Daoy (cell line): ENCODE measurements around the gene PRR5L. TPM values are rescaled to one million over a fixed set of nuclear protein-coding genes. Genes with fewer than 3 reads are reported as not detected.
A peak's percentile ranks its signal among the peaks of the same experiment; 100 is the strongest.

Experiments
- DNase-seq: peaks from one replicate; pipeline ENCODE4 v3.0.0-alpha.2; 2015; ENCODE audit warnings: low read depth
- total RNA-seq: library from RNA; depleted of rRNA; stranded (reverse); fragments of >200 nt; shearing (Covaris generic); gene quantifications from 2 replicates; pipeline ENCODE4 v1.2.3, GENCODE V29; 2014; rRNA removed

Gene PRR5L, protein sequence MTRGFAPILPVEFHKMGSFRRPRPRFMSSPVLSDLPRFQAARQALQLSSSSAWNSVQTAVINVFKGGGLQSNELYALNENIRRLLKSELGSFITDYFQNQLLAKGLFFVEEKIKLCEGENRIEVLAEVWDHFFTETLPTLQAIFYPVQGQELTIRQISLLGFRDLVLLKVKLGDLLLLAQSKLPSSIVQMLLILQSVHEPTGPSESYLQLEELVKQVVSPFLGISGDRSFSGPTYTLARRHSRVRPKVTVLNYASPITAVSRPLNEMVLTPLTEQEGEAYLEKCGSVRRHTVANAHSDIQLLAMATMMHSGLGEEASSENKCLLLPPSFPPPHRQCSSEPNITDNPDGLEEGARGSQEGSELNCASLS
- total RNA-seq: 51.8 and 69.9 TPM in 2 replicates

DNA sequence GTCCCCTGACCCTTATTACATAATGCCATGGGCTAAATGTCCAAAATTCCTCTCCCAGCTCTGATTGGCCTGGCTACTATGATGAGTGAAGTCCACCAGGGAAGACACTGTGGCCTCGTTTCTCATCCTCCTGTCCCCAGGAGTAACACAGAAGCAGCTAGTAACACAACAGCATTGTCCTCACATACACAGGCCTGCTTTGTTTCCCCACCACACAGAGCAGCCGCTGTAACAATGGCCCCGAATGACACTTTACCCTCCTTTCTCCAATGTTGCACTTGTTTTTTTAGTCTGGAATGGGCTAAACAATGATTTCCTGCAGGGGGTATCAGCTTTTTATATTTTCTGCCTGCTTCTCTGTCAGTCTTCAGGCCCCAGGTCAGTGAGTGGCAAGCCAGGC is at the start of gene PRR5L:
Gene PRR5L (plus strand): TSS at position 363 of the 400 bp plus-strand sequence. CDS start 104,834 bp downstream, outside the sequence.
- no peak for DNase-seq

DNA sequence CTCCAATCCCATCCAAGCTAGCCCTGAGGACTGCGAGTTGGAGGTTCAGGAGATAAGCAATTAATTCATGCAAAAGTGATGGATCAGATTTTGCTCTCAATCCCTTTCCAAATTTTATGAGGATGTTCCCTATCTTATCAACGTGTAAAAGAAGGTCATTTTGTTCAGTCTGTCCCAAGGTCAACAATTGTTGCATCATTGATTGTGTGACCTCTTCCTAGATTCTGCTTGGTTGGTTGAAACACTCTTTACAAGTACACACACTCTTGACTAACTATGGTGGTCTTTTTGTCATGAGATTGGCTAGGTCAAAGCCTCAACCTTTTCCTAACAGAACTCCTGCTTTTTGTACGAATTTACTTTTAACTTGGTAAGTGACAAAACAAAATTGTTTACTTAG is 48.6 kb upstream of the PRR5L start:
- no peak for DNase-seq

GRCh38 chr11:36248436-36248835 is 47.7 kb upstream of the PRR5L start:
- no peak for DNase-seq

- DNase-seq: peak; percentile 83
Measured at GRCh38 chr11:36249246-36249645, 46.8 kb upstream of the PRR5L start.

GRCh38 chr11:36251823-36252222 is 44.3 kb upstream of the PRR5L start:
- DNase-seq: no peak

DNA sequence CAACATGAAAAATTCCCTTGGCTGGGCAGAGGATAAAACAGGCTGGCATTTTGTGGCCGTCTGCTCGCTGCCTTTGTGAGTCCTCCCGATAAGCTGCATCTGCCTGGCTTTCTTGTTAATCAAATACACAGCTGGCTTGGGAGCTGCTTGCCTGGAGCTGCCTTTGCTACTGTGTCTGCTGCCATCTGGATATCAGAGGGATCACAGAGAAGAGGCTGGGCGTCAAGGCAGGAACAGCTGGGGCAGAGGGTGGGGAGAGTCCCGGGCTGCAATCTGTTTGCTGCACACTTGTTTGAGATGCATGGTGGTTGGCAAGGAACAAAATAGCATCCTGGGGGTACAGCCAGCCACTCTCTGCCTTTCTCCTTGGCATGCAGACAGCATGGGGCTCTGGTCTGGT is 42.9 kb upstream of the PRR5L start:
- DNase-seq: no peak

DNA sequence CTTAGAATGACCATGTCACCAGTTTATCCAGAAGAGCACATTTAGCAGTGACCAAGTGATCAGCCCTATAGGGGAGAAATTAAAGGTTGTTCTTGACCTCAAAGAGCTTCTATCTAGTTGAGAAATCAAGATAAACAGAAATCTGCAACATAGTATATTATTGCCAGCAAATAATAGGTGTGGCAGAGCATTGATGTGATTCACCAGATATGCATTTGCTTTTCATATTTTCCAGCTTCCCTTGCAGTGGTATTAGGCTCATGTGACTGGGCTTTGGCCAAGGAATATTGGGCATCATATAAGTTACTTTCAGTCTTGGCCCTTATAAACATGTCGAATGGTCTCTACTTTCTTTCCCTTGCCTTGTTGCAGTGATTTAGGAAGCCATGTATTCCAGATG is 41.4 kb upstream of the PRR5L start:
- DNase-seq: no peak

GRCh38 chr11:36257351-36257750 is 38.7 kb upstream of the PRR5L start:
- no peak for DNase-seq

GRCh38 chr11:36258730-36259360 is 37.2 kb upstream of the PRR5L start:
- peak; percentile 70 for DNase-seq

DNA sequence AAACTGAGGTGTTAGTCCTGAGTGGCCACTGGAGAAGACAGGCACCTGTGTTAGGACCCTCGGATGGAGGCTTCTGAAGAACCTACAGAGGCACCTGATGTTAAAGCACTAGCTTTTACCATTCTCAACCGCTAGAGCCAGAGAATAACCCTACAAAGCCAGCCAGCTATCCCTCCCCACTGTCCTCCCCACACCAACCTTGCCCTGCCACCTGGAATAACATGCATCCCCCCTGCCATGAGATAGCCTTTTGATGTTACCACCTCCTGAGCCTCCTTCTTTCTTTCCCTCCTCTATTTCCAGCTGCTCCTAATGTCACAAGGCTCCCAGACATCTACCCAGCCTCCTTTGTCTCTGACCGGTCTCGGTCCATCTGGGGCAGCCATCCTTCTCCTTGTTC is 35.0 kb upstream of the PRR5L start:
- no peak for DNase-seq

GRCh38 chr11:36264011-36264972 is 31.8 kb upstream of the PRR5L start:
- no peak for DNase-seq

DNA sequence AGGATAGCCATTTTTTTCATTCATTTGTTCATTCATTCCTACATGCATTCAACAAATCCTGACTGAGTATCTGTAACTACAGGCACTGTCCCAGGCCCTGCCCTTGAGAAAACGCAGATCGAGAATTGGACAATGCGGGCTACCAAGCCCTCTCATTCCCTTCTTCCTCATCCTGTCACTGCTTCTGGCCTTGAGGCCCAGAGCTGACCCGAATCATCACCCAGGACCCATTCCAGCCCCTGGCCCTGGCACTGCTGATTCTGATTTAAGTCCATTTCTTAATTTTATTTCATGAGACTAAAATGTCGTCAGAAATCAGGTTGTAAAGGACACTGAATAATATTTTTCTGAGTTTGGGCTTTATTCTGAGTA is 31.1 kb upstream of the PRR5L start:
- DNase-seq: no peak

- DNase-seq: peak; percentile 55
Measured at GRCh38 chr11:36265793-36266628, 30.1 kb upstream of the PRR5L start.

- DNase-seq: no peak
Measured at GRCh38 chr11:36266767-36267166, 29.3 kb upstream of the PRR5L start.

GRCh38 chr11:36268337-36268985 is 27.6 kb upstream of the PRR5L start:
- DNase-seq: no peak

GRCh38 chr11:36270701-36271100 is 25.4 kb upstream of the PRR5L start:
- no peak for DNase-seq

- no peak for DNase-seq
Measured at GRCh38 chr11:36271794-36272407, 24.2 kb upstream of the PRR5L start.

DNA sequence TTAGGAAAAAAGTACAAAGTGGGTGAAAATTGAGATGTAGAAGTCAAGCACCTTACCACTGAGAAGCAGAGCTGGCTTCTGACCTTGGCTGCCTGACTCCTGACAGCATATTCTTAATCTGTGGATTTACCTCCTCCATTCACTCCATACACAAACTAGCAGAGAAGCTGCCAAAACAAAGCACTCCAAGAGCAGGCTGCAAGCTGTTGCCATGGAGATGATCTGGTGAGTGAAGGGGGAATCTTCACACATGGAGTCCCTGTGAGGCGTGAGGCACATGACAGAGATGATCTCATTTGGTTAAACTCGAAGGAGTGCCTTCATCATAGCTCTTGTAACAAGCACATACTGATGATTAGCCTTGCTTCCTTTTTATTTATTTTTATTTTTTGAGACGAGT is 23.0 kb upstream of the PRR5L start:
- DNase-seq: no peak

DNA sequence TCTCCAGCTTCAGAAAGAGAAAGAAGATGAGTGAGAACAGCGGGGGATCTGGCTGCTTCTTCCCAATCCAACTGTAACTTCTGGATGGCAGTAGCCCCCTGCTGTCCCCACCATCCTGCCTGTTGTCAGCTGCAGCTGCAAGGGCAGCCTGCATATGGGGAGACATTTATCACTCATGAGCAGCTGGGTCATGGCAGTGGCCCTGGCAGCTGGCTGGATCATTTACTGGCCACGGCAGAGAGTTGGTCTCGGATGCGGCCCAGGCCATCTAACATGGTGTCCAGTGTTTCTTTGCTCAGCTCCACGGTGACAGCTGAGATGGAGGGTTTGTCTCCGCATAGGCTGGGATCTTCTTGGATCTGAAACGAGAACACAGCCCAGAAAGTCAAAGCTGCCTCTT is 21.7 kb upstream of the PRR5L start:
- no peak for DNase-seq

DNA sequence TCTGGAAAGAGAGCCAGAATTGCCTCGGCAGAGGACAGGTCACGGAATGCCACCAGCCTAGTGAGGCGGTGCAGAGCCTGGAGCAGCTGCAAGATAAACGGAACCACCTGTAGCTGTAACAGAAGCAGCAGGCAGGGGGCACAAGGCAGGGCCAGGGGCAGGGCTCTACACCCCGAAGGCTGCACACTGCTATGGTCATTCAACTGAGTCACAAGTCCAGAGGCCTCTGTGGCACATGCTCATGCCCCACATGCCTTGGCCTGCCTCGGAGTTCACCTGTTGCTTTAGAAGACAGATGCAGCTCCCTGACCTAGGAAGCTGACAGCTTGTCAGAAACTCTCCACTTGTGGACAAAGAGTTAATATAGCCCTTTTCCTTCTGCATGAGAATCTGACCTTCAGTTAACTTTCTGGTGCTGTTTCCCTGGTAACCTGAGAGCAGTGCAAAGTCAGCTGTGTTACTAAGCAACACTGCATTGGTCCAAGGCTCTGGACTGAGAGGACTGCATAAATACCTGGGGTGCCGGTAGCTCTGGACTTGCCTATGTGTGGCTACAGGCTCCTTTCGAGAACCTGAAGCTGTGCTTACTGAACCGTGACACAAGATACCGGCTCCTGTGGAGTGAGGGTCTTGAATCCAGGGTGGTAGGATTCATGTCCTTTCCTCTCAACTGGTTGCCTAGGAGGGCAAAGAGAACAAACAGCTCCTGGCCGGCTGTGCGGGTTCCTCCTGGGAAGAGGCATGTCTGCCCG is 17.4 kb upstream of the PRR5L start:
- DNase-seq: no peak
